AG04449 (cell line): ENCODE measurements around the gene FADS6.

Source experiments
- CTCF ChIA-PET: fragments of 350-600 bp; formaldehyde crosslinking; extraction: SDS; loops from one replicate; lab custom pipeline; 2021; ENCODE audit warnings: antibody characterized with exemption; lab: Yijun Ruan, JAX
- POLR2A ChIA-PET: fragments of 400-600, 350-600 bp; formaldehyde crosslinking; extraction: SDS; loops from one replicate; lab custom pipeline; 2020; ENCODE audit warnings: antibody characterized with exemption, inconsistent platforms; lab: Yijun Ruan, JAX
- DNase-seq: peaks from one replicate; pipeline ENCODE4 v3.0.0-alpha.2; 2010; ENCODE audit warnings: low read depth, low spot score
- H3K4me3 ChIP-seq: 2 replicates; pipeline ENCODE4 v1.5.1; 2011; ENCODE audit warnings: low read depth, mild to moderate bottlenecking, control low read depth, low read length
- TF ChIP-seq, protein P1 (sequence below): IDR thresholded peaks from one replicate; pipeline ENCODE4 v1.5.1; 2011; ENCODE audit warnings: mild to moderate bottlenecking, moderate library complexity, low read length, control low read depth, inconsistent platforms; ENCODE audit not compliant: insufficient read depth; ENCODE audit errors: missing control alignments

The FADS6 gene

GRCh38 chr17:74832421-74832820, 61.0 kb downstream of the FADS6 start:
- no peak overlapping the region for H3K4me3 ChIP-seq
- CTCF ChIA-PET: interaction anchor here (1.2 to 4.3 kb wide), 4 partner anchors 12 to 87 kb away, joined by 4 to 35 read pairs (median 22); no protein-coding TSS in a partner anchor
- POLR2A ChIA-PET: no interaction called here
- no peak for DNase-seq
- TF ChIP-seq, protein P1, sequence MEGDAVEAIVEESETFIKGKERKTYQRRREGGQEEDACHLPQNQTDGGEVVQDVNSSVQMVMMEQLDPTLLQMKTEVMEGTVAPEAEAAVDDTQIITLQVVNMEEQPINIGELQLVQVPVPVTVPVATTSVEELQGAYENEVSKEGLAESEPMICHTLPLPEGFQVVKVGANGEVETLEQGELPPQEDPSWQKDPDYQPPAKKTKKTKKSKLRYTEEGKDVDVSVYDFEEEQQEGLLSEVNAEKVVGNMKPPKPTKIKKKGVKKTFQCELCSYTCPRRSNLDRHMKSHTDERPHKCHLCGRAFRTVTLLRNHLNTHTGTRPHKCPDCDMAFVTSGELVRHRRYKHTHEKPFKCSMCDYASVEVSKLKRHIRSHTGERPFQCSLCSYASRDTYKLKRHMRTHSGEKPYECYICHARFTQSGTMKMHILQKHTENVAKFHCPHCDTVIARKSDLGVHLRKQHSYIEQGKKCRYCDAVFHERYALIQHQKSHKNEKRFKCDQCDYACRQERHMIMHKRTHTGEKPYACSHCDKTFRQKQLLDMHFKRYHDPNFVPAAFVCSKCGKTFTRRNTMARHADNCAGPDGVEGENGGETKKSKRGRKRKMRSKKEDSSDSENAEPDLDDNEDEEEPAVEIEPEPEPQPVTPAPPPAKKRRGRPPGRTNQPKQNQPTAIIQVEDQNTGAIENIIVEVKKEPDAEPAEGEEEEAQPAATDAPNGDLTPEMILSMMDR: no peak

DNA sequence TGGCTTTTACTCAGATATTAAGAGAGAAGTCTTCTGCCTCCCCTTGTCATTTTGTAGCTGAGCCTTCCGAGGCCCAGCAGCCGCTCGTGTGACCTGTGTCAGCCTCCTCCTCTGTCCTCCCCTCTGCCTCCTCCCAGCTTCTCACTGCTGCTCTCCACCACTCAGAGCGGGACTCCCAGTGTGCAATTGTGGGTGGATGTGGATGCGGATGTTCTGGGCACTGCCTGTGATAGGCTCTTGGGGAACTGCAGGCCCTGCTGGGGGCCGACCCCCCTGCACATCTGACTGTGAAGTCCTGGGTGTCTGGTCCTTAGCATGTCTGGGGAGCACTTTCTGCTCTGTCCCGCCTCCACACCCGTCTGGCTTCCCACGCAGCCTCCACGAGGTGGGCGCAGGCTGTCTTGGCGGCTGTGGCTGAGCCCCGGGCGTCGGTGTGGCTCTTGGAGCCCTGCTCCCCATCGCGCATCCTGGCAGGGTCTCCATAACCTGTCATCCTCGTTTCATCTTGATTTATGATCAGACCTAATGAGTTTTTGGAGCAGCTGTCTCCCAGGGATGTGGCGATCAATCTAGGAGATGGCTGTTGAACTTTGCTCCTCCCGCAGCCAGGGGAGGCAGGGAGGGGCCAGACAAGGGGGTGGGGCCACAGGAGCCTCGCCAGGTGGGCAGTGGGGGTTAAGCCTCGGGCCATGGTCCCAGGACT, 61.8 kb downstream of the FADS6 start:
- no peak for DNase-seq
- CTCF ChIA-PET: interaction anchor here (1.0 to 4.3 kb wide), 6 partner anchors 11 to 86 kb away, joined by 4 to 35 read pairs (median 12); no protein-coding TSS in a partner anchor
- H3K4me3 ChIP-seq: no peak overlapping the region
- POLR2A ChIA-PET: no interaction called here
- TF ChIP-seq, protein P1: no peak

GRCh38 chr17:74830861-74831260, 62.6 kb downstream of the FADS6 start:
- POLR2A ChIA-PET: no interaction called here
- H3K4me3 ChIP-seq: no peak overlapping the region
- TF ChIP-seq, protein P1: no peak
- DNase-seq: no peak
- CTCF ChIA-PET: interaction anchor here (1.0 to 2.2 kb wide), 4 partner anchors 12 to 39 kb away, joined by 3 to 17 read pairs (median 6); no protein-coding TSS in a partner anchor

GRCh38 chr17:74827800-74828199, 65.6 kb downstream of the FADS6 start:
- DNase-seq: no peak
- no peak overlapping the region for H3K4me3 ChIP-seq
- CTCF ChIA-PET: interaction anchor here (1.5 to 1.8 kb wide), 4 partner anchors 9 to 130 kb away, joined by 3 to 6 read pairs (median 4); no protein-coding TSS in a partner anchor
- POLR2A ChIA-PET: no interaction called here
- TF ChIP-seq, protein P1: no peak
